ENCODE measurements around the gene ZDHHC13.

ZDHHC13 gene

GRCh38 chr11:19173004-19173689, 56.2 kb downstream of the ZDHHC13 start:
- ATAC-seq: no peak

- ATAC-seq: no peak
These were observed 57.1 kb downstream of the ZDHHC13 start for GRCh38 chr11:19173964-19174638.

DNA sequence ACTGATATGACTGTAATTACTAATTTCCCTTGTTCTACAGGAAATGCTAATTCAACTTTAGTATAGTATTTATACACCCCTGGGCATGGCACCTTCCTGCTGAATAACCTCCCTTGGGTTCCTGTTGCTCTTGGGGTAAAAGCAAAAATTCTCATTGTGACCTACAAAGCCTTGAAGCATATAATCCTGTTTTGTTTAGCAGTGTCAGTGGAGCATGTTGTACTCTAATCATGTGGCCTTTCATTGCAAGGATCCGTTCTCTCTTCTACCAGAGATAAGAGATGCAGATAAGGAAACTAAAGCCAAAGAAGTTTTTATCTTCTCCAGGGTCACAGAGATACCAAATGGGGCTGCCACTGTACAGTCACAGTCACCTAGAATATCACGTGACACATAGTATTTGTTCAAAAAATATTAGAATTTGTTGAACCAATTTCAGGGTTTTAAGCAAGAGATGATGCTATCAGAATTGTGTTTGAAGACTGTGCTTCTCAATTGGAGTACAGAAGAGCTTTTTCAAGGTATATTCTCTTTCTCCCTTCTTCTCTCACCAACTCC, 59.7 kb downstream of the ZDHHC13 start:
- peak; percentile 44 to 68 for ATAC-seq

- no peak for ATAC-seq
These were observed 64.7 kb downstream of the ZDHHC13 start for GRCh38 chr11:19181531-19182261.

GRCh38 chr11:19183646-19184045, 66.7 kb downstream of the ZDHHC13 start:
- ATAC-seq: no peak

DNA sequence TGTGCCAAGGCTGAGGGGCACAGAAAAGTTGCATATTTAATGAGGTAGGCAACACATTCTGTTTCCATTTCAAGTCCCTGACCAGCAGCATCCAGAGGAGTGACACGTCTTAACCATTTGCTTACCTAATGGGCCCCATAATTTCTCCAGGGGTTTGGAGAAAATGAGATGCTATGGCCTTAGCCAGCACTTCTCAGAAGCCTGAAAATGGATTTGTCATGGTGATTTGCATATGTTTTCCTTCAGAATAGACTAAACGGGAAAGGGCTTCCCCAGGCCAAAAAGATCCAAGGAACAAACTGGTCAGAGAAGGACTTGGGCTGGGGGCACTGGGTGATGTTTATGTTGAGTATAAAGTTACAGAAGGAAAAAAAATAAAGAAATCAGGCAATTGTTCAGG, 68.1 kb downstream of the ZDHHC13 start:
- ATAC-seq: no peak

DNA sequence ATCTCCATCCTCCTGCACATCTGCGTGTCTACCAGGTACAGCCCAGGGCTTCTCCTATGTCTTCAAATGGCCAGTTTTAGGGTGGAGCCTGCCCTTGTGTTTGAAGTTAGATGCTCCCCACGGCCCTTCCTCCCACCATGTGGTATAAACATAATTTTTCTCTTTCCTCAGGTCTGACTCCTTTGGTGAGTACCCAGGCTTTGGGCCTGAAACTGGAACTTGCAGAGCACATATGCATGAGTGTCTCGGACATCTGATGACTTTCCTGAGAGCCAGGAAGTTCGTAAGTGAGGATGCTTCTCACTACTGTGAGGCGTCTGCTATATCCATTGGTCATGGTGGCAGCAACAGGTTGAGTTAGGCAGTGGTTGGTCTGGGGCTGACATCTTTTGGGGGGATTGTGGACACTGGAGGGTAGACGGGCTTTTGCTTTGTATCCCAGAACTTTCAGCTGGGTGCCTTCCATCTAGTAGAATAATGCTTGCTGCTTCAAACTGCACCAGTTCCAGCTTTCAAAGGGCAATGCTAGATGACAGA, 68.6 kb downstream of the ZDHHC13 start:
- ATAC-seq: no peak

GRCh38 chr11:19187114-19187832, 70.3 kb downstream of the ZDHHC13 start:
- ATAC-seq: no peak

- ATAC-seq: no peak
These were observed 70.9 kb downstream of the ZDHHC13 start for GRCh38 chr11:19187833-19188258.

DNA sequence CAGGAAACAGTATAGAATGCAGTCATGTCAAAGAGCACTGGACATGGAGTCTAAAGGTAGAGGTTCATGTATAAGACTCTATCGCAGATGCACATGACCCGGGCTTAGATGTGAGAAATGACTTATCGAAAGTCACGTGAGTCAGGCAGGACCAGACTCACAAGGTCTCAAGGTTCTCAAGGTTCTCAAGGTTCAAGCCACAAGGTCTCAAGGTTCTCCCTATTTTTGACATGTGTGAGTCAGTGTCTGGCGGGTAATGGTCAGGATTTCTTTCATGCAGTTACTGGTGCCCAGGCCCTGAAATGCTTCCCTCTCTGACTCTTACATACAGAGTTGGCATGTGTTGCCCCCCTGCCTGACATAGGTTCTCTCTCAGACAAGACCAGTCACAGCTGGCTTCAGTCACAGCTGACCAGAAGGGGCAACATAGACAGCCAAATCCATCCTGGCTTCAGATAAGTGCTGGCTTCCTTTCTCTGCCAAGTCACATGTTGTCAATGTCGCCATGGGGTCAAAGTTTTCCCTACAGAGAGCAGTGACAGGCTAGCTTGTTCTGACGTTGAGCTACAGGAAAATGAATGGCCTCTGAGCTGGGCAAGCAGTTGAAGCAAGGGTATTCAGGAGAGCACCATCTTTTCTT, 74.7 kb downstream of the ZDHHC13 start:
- no peak for ATAC-seq

GRCh38 chr11:19193916-19194315, 76.9 kb downstream of the ZDHHC13 start:
- ATAC-seq: no peak

- ATAC-seq: no peak
These were observed 77.8 kb downstream of the ZDHHC13 start for GRCh38 chr11:19194620-19195308.

DNA sequence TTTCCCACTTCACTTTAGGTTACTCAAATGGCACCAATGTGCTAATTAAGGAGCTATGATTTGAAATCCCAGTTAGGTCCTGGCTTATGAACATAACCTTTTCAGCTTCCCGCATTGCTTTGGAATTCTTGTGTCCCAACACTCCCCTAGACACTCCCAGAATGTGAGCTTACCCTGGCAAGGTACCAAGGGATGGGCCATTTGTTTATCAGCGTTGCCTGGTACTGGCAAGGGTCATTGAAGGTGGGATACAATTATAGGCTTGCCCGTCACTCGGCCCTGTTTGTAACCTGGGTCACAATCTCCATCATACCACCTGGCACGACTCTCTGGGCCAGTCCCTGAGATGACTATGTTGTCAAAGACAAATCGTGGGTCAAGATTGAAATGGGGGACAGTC, 79.5 kb downstream of the ZDHHC13 start:
- ATAC-seq: no peak

DNA sequence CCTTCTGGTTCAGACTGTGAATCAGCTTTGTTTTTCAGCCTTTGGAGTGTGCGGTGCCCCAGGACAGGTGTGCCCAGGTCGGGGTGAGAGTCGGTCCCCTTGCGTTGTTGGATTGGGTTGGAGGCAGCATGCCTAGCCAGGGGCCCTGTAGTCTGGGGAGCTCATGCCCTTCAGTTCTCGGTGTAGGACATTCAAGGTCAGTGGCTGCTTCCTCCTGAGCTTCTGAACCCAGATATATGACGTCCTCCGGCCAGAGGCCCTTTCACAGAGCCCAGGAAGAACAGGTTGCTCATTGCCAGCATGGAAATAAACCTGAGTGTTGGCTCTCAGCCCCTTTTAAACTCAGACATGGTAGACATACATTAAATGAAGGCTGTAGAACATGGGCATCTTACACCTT, 82.1 kb downstream of the ZDHHC13 start:
- no peak for ATAC-seq

DNA sequence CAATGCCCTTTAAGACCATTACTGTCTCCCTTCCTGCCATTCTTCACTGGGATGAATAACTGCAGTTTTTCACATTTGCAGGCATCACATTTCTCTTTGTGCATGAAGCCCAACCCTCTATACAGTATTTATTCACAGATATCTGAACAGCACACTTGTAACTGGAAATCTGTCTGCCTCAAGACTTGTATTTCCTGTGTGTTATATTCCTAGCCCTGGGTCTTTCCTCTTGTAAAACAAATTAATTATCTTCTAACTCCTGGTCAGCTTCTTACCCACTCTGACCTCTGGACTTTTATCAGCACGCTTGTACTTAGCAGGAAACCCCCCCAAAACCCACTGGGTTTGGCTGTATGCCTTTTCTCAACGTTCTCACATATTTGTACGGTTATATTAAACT, 82.8 kb downstream of the ZDHHC13 start:
- ATAC-seq: no peak

DNA sequence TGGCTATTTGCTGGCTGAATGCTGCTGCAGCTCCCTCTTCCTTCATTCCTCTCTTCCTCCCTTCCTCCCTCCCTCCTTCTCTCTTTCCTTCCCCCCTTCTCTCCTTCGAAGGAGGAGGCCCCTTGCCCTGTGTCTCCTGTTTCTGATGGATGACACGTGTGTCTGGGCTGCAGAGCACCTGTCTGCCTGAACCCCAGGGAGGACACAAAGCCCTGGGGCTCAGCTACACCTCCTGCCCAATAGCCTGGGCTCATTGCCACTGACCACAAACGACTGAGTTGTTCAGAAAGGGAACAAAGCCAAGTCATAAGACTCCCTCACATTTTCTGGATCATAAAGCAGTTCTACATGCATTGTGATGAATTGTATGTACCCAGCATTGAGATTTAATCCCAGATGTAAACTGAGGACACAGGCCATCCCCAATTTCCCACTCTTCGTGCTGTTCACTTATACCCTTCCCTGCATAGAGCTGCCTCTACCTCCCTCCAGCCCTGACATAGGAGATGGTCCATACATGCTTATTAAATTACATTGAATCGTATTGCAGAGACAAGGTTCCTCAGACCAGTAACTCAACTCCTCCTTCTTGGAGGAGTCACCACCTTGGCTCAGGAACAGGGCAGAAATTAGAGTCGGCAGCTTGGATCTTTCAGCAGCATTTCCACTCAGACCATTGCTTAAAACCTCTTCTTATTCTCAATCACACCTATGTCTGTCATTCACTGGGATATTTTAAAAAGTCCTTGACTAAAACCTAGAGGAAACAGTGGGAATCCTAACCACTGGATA, 83.6 kb downstream of the ZDHHC13 start:
- ATAC-seq: no peak

GRCh38 chr11:19201737-19202605, 85.0 kb downstream of the ZDHHC13 start, which contains the start of gene CSRP3:
Gene CSRP3, minus strand, starts transcription at chr11:19201983. Its CDS starts 9,535 bp downstream, at chr11:19192448.
- no peak for ATAC-seq

DNA sequence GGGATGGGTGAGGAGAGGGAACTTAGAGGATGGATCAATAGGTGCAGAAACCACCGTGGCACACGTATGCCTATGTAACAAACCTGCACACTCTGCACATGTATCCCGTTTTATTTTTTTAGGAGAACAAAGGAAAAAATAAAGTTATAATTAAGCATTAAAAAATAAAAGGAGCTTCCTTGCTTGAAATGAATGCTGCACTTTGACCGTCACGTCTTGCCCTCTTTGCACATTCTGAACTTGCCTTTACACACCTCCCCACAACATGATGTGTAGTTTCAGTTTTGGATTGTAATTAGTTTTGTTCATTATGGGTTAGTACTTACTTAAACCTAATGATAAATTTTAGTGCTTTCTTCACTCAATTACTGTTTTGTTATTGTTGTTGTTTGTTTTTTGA, 87.9 kb downstream of the ZDHHC13 start:
- ATAC-seq: no peak

- ATAC-seq: no peak
These were observed 91.2 kb downstream of the ZDHHC13 start for GRCh38 chr11:19208181-19208580.

Measured in activated CD4-positive, CD25-positive, alpha-beta regulatory T cell treated with anti-CD3 and anti-CD28 coated beads, Interleukin-2, amount 50 U/mL, for 24 hours (primary cell).